Stimulated activated naive B cell treated with anti-CD40 and anti-IgM and Interleukin-4, amounts not matched to agents 10 μg/mL and 1 μg/mL and 100 μg/mL, for 72 hours (primary cell): ENCODE data around the gene TIMP3.
A peak's percentile ranks its signal among the peaks of the same experiment; 100 is the strongest.

Source experiments
- ATAC-seq, 2 donors: fragments of 150-1000 bp; cut with Tn5 transposase; replicated peaks; 2 replicates each; pipeline ENCODE4 v1.10.0; 2021; ENCODE audit warnings: moderate library complexity in 1 of 2
- DNase-seq: peaks from one replicate; pipeline ENCODE4 v3.0.0; 2021
- H3K27ac Mint-ChIP-seq: one replicate; pipeline ENCODE4 v1.8.0; 2022; ENCODE audit warnings: mild to moderate bottlenecking, mixed read lengths
- H3K27me3 Mint-ChIP-seq, 2 donors: one replicate each; pipeline ENCODE4 v1.8.0; 2022; ENCODE audit warnings: mixed read lengths in 2 of 2
- H3K36me3 Mint-ChIP-seq, 2 donors: one replicate each; pipeline ENCODE4 v1.8.0; 2022; ENCODE audit warnings: mixed read lengths in 2 of 2, mild to moderate bottlenecking in 1 of 2
- H3K4me1 Mint-ChIP-seq, 2 donors: one replicate each; pipeline ENCODE4 v1.8.0; 2022; ENCODE audit warnings: mixed read lengths in 2 of 2, mild to moderate bottlenecking in 1 of 2
- H3K4me3 Mint-ChIP-seq, 2 donors: one replicate each; pipeline ENCODE4 v1.8.0; 2022; ENCODE audit warnings: mild to moderate bottlenecking in 2 of 2, mixed read lengths in 2 of 2, moderate library complexity in 1 of 2
- H3K9me3 Mint-ChIP-seq, 2 donors: one replicate each; pipeline ENCODE4 v1.8.0; 2022; ENCODE audit warnings: mixed read lengths in 2 of 2, mild to moderate bottlenecking in 1 of 2

TIMP3 gene

DNA sequence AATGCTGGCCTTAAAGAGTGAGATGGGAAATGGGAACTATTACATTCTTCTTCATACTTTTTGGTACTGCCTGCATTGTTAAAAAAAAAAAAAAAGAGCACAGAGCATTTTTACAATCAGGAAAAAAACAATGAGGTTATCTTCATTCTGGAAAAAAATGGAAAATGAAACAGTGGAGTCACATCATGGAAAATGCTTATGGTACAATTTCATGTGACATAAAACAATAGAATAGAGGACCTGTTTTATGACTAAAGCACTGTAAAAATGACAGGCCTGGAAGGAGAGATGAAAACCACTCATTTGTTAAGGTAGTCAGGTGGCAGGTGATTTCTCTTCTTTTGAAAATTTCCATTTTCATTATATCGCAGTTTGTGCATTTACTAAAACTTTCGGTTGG lies 75.0 kb downstream of the TIMP3 start:
- Mint-ChIP-seq H3K4me3 (no peak overlapping the region), H3K36me3 (peaks cover 0 to 3% of the 10 kb centered on the region in 2 donors), H3K4me1 (peaks cover 9 to 12% of the 10 kb centered on the region in 2 donors), H3K9me3 (peaks cover 0 to 3% of the 10 kb centered on the region in 2 donors), H3K27me3 (peaks cover 6 to 8% of the 10 kb centered on the region in 2 donors), H3K27ac (no peak overlapping the region)
- ATAC-seq: no peak
- DNase-seq: no peak

DNA sequence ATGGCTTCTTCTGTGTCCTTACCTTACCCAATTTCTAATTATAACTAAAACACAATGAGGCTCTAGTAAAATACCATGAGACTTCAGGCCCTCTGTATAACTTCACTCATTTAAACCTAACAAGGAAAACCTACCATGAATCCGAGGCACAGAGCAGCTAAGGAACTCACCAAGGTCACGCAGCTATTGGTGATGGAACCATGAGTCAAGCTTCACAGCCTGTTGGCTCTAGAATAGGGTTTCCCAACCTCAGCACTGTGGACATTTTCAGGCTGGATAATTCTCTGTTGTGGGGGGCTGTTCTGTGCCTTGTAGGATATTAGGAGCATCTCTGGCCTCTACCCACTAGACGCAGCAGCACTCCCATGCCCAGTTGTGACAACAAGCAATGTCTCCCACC lies 75.7 kb downstream of the TIMP3 start:
- H3K4me1 Mint-ChIP-seq: peaks cover 11 to 13% of the 10 kb centered on the region in 2 donors
- H3K27me3 Mint-ChIP-seq: peaks cover 6 to 9% of the 10 kb centered on the region in 2 donors
- no peaks in the 10 kb centered on the region for H3K36me3 Mint-ChIP-seq
- no peak overlapping the region for H3K27ac Mint-ChIP-seq
- H3K9me3 Mint-ChIP-seq: no peaks in the 10 kb centered on the region
- DNase-seq (no peak), ATAC-seq (no peak)
- H3K4me3 Mint-ChIP-seq: no peak overlapping the region

DNA sequence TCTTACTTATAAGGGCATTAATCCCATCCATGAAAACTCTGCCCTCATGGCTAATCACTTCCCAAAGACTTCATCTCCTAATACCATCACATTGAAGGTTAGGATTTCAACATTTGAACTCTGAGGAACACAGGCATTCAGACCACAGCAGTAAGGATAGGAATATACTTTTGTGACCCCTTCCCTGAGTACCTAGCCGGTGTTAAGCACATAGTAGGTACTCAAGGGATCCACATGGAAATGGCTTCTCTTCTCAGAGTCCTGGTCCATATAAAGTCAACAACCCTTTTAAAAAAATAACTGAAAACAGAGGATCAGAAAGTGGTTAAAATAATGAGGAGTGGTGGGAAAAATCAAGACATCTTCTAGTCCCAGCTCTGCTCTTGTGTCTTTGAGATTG lies 78.0 kb downstream of the TIMP3 start:
- DNase-seq: no peak
- peaks cover 6 to 9% of the 10 kb centered on the region in 2 donors for H3K27me3 Mint-ChIP-seq
- H3K4me3 Mint-ChIP-seq: no peak overlapping the region
- H3K36me3 Mint-ChIP-seq: no peaks in the 10 kb centered on the region
- H3K4me1 Mint-ChIP-seq: peaks cover 11 to 15% of the 10 kb centered on the region in 2 donors
- ATAC-seq: no peak
- H3K9me3 Mint-ChIP-seq: no peaks in the 10 kb centered on the region
- no peak overlapping the region for H3K27ac Mint-ChIP-seq

DNA sequence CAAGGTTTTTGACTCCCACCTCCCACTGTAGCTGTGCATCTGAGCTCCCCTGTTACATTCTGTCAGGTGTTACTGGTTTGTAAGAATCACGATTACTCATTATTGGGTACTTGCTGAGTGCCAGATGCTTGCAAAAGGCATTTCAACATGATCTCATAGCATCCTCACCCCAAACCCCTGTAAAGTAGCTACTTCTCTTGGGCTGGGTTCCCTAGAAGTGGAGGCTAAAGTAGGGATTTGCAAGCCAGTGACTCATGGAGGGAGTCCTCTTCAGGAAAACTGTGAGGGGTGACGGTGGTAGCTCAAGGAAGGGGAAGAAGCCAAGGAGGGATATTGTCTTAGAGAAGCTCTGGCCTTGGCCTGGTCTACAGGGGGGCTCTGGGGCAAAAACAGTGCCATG lies 78.6 kb downstream of the TIMP3 start:
- ATAC-seq (no peak), DNase-seq (no peak)
- Mint-ChIP-seq H3K36me3 (no peaks in the 10 kb centered on the region), H3K4me1 (peaks cover 11 to 15% of the 10 kb centered on the region in 2 donors), H3K4me3 (no peak overlapping the region), H3K27me3 (peaks cover 6 to 9% of the 10 kb centered on the region in 2 donors), H3K9me3 (no peaks in the 10 kb centered on the region), H3K27ac (no peak overlapping the region)

DNA sequence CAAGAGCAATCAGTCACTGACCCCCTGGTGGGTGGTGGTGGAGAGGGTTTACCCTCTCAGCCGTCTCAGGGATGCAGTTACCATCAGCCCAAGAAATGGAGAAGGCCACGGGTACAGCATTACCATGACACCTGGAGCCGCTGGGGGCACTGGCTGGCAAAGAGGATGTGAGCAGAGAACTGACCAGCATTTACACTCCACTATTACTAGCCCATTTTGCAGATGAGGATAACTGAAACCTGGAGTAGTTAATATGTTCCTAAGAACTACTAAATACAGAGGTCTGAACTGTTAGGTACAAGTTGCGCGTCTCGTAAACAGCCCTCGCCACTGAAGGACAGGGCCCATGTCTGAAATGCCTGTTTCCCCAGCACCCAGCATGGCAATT lies 79.0 kb downstream of the TIMP3 start:
- peak overlapping the region in 1 of 2 donors; percentile 52 for H3K4me3 Mint-ChIP-seq
- DNase-seq (no peak), ATAC-seq (no peak)
- H3K9me3 Mint-ChIP-seq: no peaks in the 10 kb centered on the region
- H3K4me1 Mint-ChIP-seq: peaks cover 11 to 15% of the 10 kb centered on the region in 2 donors
- H3K27me3 Mint-ChIP-seq: peaks cover 6 to 9% of the 10 kb centered on the region in 2 donors
- no peaks in the 10 kb centered on the region for H3K36me3 Mint-ChIP-seq
- H3K27ac Mint-ChIP-seq: peak overlapping the region; percentile 27

DNA sequence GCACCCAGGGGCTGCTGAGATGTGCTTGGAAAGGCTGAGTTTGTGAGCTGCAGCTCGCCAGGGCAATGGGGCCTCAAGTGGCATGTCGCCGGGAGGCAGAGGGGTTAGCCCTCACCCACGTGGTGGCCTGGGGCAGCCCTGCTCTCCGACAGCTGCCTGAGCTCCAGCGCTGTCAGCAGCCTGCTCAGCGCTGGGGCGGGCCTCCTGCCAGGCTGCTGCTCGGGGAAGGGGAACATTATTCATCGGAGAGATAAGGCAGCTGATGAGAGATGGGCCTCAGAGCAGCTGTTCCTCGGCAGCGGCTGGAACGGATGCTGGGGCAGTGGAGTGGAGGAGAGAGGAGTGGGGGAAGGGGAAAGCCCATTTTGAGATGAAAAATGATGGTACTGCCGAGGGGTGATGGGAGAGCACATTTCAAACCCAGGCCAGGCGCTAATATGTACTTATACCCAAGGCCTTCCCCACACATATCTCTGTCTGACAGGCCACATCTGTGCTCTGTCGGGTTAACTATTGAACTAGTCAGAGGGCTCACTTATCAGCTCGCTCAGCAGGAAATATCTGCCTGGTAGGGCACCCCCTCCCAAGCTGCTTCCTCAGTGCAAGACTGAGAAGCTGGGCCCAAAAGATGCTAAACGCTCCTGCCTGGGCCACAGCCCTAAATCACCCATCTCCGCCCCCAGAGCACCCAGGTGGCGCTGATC lies 79.5 kb downstream of the TIMP3 start:
- DNase-seq (peak; percentile 6), ATAC-seq (peak; percentile 36 to 50)
- H3K9me3 Mint-ChIP-seq: no peaks in the 10 kb centered on the region
- H3K27me3 Mint-ChIP-seq: peaks cover 6 to 9% of the 10 kb centered on the region in 2 donors
- H3K4me1 Mint-ChIP-seq: peaks cover 11 to 15% of the 10 kb centered on the region in 2 donors
- H3K4me3 Mint-ChIP-seq: peak overlapping the region; percentile 67 to 68
- H3K36me3 Mint-ChIP-seq: no peaks in the 10 kb centered on the region
- H3K27ac Mint-ChIP-seq: peak overlapping the region; percentile 89

DNA sequence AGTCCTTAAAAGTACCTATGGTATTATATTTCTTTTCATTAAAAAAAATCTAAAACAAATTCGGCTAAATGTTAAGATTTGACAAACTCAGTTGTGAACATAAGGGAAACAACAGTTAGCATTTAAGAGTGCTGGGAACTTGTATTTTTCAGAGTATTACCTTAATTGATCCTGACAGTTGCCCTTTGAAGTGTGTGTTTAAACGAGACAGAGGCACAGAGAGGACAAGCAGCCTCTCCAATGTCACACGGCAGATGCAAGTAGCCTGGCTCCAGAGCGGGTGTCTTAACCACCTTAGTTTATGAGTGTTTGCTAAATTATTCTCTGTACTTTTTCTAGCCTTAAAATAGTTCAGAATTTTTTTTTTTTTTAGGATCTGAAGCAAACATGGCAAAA lies 80.9 kb downstream of the TIMP3 start:
- DNase-seq: no peak
- no peak for ATAC-seq
- H3K36me3 Mint-ChIP-seq: no peaks in the 10 kb centered on the region
- peak overlapping the region; percentile 67 to 68 for H3K4me3 Mint-ChIP-seq
- no peaks in the 10 kb centered on the region for H3K9me3 Mint-ChIP-seq
- peaks cover 11 to 15% of the 10 kb centered on the region in 2 donors for H3K4me1 Mint-ChIP-seq
- H3K27ac Mint-ChIP-seq: no peak overlapping the region
- peaks cover 6 to 9% of the 10 kb centered on the region in 2 donors for H3K27me3 Mint-ChIP-seq

DNA sequence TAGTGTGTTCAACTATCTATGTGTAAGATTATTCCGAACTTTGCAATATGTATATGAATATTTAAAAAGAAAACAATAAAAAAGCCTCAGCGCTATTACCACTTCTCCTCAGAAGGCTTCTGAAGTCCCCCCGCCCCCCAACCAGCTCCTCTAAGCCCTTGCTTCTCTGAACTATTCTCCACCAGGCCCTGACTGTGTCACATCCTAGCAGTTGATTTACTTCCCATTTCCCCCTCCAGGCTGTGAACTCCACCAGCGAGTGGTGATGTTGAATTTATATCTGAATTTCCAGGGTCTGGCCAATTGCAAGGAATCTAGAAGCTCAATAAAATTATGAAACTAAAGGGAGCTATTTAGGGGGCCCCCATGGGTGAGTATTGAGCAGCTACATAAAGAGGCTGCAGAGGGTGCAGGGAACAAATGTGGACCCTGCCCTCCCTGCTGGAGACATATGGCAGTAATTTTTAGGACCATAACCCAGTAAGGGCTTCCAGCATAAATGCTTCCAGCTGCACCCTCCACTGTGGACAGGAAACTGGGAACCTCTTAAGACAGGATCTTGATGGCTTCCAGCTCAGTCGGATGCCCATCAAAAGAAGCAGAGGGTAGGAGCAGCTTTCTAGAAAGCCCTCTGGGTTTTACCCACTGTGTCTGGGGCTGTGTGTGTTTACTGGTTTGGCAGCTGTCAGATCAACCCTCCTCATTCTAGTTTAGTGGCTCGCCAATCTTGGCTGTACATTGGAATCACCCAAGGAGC lies 81.4 kb downstream of the TIMP3 start:
- DNase-seq (no peak), ATAC-seq (no peak)
- H3K4me3 Mint-ChIP-seq: no peak overlapping the region
- H3K27ac Mint-ChIP-seq: no peak overlapping the region
- no peaks in the 10 kb centered on the region for H3K9me3 Mint-ChIP-seq
- no peaks in the 10 kb centered on the region for H3K36me3 Mint-ChIP-seq
- peaks cover 6 to 9% of the 10 kb centered on the region in 2 donors for H3K27me3 Mint-ChIP-seq
- H3K4me1 Mint-ChIP-seq: peaks cover 11 to 15% of the 10 kb centered on the region in 2 donors

DNA sequence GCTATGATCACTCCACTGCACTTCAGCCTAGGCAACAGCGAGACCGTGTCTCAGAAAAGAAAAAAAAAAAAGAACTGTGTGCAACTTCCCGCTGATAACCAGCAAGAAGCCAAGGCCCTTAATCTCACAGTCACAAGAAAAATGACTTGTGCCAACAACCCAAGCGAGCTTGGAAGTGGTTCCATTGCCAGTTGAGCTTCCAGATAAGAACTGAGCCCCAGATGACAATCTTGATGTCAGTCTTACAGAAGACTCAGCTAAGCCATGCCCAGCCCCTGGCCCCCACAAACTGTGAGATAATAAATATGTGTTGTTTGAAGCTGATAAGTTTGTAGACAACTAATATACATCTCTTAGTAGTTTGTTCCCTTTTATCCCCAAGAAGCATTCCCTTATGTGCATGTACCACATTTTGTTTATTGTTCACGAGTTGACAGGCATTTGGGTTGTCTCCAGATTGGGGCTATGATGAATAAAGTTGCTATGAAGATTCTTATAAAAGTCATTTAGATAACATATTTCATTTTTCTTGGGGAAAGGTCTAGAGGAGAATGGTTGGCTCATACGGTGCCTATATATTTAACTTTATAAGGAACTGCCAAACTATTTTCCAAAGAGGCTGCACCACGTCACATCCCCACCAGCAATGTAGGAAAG lies 85.9 kb downstream of the TIMP3 start:
- no peak for DNase-seq

DNA sequence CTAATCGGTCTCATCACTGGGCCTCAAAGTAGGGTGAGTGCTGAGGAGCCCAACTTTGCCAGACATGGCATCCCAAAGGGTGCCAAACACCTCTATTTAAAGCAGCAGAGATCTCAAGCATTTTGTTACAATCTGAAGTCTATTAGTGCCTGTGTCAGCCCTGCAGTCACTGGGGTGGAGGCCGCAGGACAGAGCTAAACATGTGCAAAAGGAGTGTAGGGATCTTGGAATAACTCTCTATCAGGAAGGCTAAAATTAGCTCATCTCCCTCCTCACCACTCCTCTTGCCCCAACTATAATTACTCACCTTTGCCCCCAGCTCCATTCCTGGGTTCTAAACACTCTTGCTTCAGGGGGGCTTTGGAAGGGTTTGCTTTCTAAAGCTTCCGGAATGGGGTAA lies 87.5 kb downstream of the TIMP3 start:
- DNase-seq (no peak), ATAC-seq (no peak)
- Mint-ChIP-seq H3K27ac (no peak overlapping the region), H3K9me3 (no peaks in the 10 kb centered on the region), H3K4me1 (no peaks in the 10 kb centered on the region), H3K36me3 (no peaks in the 10 kb centered on the region), H3K4me3 (no peak overlapping the region), H3K27me3 (peaks cover 0 to 7% of the 10 kb centered on the region in 2 donors)

More for the DNA sequence above, 85.9 kb downstream of the TIMP3 start:
- Mint-ChIP-seq H3K27me3 (peaks cover 0 to under 1% of the 10 kb centered on the region in 2 donors), H3K4me1 (peaks cover 0 to 2% of the 10 kb centered on the region in 2 donors), H3K36me3 (no peaks in the 10 kb centered on the region), H3K9me3 (no peaks in the 10 kb centered on the region), H3K4me3 (no peak overlapping the region), H3K27ac (no peak overlapping the region)
- no peak for ATAC-seq

DNA sequence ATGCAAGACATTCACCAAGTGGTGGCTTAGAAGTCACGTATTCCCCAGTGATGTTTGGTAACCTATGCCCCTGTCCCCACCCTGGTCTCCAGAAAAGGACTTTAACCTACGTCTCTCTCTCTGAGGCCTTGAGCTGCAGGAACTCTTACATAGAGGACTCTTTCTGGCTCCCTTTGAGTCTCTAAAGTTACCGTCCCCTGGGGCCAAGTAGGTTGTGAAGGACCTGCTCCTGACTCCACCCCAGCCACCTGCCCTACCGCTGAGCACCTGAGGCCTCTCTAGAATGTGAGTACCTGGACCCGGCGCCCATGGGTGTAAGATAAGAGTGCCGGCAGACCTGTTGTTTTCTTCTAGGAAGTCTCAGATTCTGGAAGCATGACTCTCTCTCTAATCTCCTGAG lies 95.4 kb downstream of the TIMP3 start:
- DNase-seq (no peak), ATAC-seq (no peak)
- H3K9me3 Mint-ChIP-seq: no peaks in the 10 kb centered on the region
- no peak overlapping the region for H3K27ac Mint-ChIP-seq
- H3K4me1 Mint-ChIP-seq: no peaks in the 10 kb centered on the region
- no peak overlapping the region for H3K4me3 Mint-ChIP-seq
- H3K36me3 Mint-ChIP-seq: no peaks in the 10 kb centered on the region
- H3K27me3 Mint-ChIP-seq: peaks cover 0 to 7% of the 10 kb centered on the region in 2 donors

DNA sequence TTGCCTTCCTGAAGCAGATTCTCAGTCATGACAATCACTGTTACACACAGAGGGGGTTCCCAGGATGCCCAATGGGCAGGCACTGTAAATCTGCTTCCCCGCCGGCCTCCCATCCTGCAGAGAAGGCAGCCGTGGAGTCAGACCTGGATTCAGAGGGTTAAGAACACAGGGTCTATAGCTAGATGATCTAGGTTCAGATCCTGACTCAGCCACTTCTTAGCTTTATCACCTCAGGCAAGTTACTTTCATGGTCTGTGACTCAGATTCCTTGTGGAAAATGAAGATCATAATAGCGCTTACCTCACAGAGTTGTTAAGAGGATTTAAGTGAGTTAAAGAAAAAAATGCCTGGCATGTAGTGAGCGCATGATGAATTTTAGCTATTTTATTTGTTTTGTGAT lies 95.9 kb downstream of the TIMP3 start:
- DNase-seq (no peak), ATAC-seq (no peak)
- Mint-ChIP-seq H3K27ac (no peak overlapping the region), H3K4me1 (no peaks in the 10 kb centered on the region), H3K36me3 (no peaks in the 10 kb centered on the region), H3K27me3 (peaks cover 0 to 7% of the 10 kb centered on the region in 2 donors), H3K9me3 (no peaks in the 10 kb centered on the region), H3K4me3 (no peak overlapping the region)

DNA sequence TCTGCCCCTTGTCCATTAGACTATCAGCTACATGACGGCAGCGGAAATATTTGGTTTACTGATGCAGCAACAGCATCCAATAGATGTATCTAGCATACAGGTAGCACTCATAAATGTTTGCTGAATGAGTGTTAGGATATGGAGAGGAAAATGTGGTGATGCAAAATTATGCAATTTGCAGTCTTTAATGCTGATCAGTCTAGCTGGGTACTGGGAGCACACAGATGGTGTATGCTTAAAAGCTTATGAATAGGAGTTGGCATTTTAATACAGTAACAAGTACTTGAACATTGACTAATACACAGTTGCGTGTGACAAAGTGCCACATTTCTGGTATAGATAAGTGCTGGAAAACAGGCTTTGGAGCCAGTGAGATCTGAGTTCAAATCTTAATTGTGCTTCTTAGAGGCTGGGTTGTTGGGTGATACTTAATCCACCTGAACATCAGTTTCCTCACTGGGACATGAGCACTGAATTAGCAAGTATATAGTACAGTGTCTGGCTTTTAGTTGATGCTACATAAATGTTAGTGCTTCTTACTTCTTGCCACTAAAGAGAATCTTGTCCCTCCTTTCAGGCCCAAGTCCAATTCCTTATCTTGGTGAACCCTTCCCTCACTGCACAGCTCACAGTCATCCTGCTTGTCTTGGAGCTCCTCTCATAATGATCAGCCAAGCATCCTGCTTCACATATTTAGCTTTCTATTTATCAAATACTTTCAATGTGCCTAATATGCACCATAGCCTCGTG lies 99.6 kb downstream of the TIMP3 start:
- H3K27ac Mint-ChIP-seq: no peak overlapping the region
- DNase-seq (no peak), ATAC-seq (no peak)
- no peaks in the 10 kb centered on the region for H3K36me3 Mint-ChIP-seq
- no peaks in the 10 kb centered on the region for H3K4me1 Mint-ChIP-seq
- H3K4me3 Mint-ChIP-seq: no peak overlapping the region
- H3K27me3 Mint-ChIP-seq: no peaks in the 10 kb centered on the region
- H3K9me3 Mint-ChIP-seq: no peaks in the 10 kb centered on the region

DNA sequence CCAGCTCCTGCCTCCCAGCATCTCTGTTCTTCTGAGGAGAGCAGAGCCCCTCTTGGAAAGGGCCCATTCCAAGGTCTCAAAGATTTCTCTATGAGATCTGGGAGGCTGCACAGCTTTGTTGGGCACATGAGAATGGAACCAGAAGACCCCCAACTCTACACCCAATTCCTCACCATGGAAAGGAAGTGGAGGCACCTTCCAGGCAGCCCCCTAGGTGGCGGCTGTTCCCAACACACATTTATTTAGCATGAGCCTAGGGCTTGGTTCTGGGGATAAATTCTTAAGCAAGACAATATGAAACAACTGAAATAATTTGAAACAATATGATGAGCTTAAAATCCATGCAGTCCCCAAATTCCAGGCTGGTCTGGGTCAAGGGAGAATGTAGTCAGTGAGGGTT lies 100.4 kb downstream of the TIMP3 start:
- no peaks in the 10 kb centered on the region for H3K9me3 Mint-ChIP-seq
- no peaks in the 10 kb centered on the region for H3K27me3 Mint-ChIP-seq
- no peak overlapping the region for H3K27ac Mint-ChIP-seq
- ATAC-seq (no peak), DNase-seq (no peak)
- no peaks in the 10 kb centered on the region for H3K4me1 Mint-ChIP-seq
- H3K4me3 Mint-ChIP-seq: no peak overlapping the region
- no peaks in the 10 kb centered on the region for H3K36me3 Mint-ChIP-seq
